ENCODE results near the gene CNTNAP4.

DNA sequence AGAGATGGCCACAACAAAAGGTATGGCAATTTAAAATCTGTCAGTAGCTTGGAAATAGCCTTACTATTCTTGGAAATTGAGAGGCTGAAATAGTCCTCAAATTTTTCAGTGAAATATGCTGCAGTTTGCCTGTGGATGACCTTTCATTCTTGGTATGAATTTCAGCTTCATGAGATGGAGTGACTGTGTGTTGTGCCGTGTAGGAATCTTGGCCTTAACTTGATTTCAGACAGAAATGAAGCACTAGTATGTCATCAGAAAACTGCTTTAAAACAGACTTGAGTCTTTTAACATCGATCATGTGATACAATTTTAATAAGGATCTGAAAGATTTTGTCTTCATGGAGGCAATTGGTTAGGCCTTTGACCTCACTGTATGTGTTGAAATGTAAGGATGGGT is 247.2 kb downstream of the CNTNAP4 start:
- TF ChIP-seq, protein P1, sequence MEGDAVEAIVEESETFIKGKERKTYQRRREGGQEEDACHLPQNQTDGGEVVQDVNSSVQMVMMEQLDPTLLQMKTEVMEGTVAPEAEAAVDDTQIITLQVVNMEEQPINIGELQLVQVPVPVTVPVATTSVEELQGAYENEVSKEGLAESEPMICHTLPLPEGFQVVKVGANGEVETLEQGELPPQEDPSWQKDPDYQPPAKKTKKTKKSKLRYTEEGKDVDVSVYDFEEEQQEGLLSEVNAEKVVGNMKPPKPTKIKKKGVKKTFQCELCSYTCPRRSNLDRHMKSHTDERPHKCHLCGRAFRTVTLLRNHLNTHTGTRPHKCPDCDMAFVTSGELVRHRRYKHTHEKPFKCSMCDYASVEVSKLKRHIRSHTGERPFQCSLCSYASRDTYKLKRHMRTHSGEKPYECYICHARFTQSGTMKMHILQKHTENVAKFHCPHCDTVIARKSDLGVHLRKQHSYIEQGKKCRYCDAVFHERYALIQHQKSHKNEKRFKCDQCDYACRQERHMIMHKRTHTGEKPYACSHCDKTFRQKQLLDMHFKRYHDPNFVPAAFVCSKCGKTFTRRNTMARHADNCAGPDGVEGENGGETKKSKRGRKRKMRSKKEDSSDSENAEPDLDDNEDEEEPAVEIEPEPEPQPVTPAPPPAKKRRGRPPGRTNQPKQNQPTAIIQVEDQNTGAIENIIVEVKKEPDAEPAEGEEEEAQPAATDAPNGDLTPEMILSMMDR (IDR thresholded peaks at IDR 0.05): no peak
- TF ChIP-seq POLR2A (IDR thresholded peaks at IDR 0.05): no peak

All from adrenal gland (tissue), 5 donors.